ENCODE results near the gene NEK5. TPM values are rescaled to one million over a fixed set of nuclear protein-coding genes. Genes with fewer than 3 reads are reported as not detected.

NEK5 gene
- total and polyA plus RNA-seq, 2 of the 8 experiments (the other 6 are each of a cell fraction or from before 2014, with no cell fraction given): 0.12 to 0.35 TPM

- no peak overlapping the region for H2AK5ac ChIP-seq (ENCODE audit: low read depth, low read length)
- DNase-seq (ENCODE audit: low read depth in 1 of 2, low spot score in 2 of 2): no peak
These were observed 12.4 kb upstream of the NEK5 start for GRCh38 chr13:52141299-52141698.

More at GRCh38 chr13:52141299-52141698, 12.4 kb upstream of the NEK5 start:
- Histone ChIP-seq H3K9me3 (ENCODE audit: insufficient read depth in 2 of 2, low read depth in 1 of 2, low read length in 1 of 2) (no peaks in the 10 kb centered on the region), H3K27ac (ENCODE audit: low read depth, low read length) (no peak overlapping the region), H3K23me2 (ENCODE audit: low read depth, low read length) (no peaks in the 10 kb centered on the region), H2BK15ac (ENCODE audit: low read length) (no peak overlapping the region), H3K9ac (replicated peaks in 1 of 4; ENCODE audit: extremely low read depth in 1 of 4, low read depth in 3 of 4, low read length in 3 of 4) (no peak overlapping the region), H2AFZ (ENCODE audit: low read length) (no peak overlapping the region), H2BK12ac (ENCODE audit: low read depth, low read length) (no peak overlapping the region), H3K36me3 (ENCODE audit: control insufficient read depth in 2 of 4, insufficient read depth in 4 of 4, low read length in 3 of 4) (peaks cover 0 to 8% (median 0%) of the 10 kb centered on the region in 4 experiments; a peak in 1 of 8 replicates), H3K4me1 (replicated peaks in 1 of 4; ENCODE audit: control insufficient read depth in 3 of 4, insufficient read depth in 4 of 4, low read length in 3 of 4) (no peaks in the 10 kb centered on the region), H3K27me3 (replicated peaks in 1 of 4; ENCODE audit: control insufficient read depth in 3 of 4, extremely low read depth in 1 of 4, insufficient read depth in 3 of 4, low read length in 3 of 4) (no peaks in the 10 kb centered on the region), H3K23ac (ENCODE audit: insufficient read length) (no peak overlapping the region), H3K79me2 (ENCODE audit: control insufficient read depth in 1 of 2, insufficient read depth in 2 of 2, low read length in 2 of 2) (no peaks in the 10 kb centered on the region), H3K18ac (ENCODE audit: extremely low read depth, low read length) (no peak overlapping the region), H4K5ac (ENCODE audit: insufficient read length, low read depth, low read length) (no peak overlapping the region), H3K56ac (replicated peaks; ENCODE audit: insufficient read length, low read depth, low read length) (no peak overlapping the region), H4K91ac (replicated peaks; ENCODE audit: insufficient read length, low read length) (no peak overlapping the region), H3K4me3 (ENCODE audit: extremely low read depth in 1 of 4, insufficient read depth in 2 of 4, low read depth in 3 of 4, low read length in 4 of 4) (no peak overlapping the region), H2BK5ac (ENCODE audit: low read depth, low read length) (no peak overlapping the region), H3K79me1 (ENCODE audit: low read depth, low read length) (no peaks in the 10 kb centered on the region), H3K4ac (replicated peaks; ENCODE audit: insufficient read length, low read depth, low read length) (no peak overlapping the region), H2BK120ac (replicated peaks; ENCODE audit: low read depth, low read length) (no peak overlapping the region), H3K4me2 (ENCODE audit: insufficient read depth in 1 of 2, low read depth in 2 of 2, low read length in 2 of 2) (no peak overlapping the region), H4K20me1 (replicated peaks in 1 of 2; ENCODE audit: control insufficient read depth in 1 of 2, insufficient read depth in 2 of 2, low read length in 2 of 2) (no peaks in the 10 kb centered on the region), H3K14ac (ENCODE audit: insufficient read length) (no peak overlapping the region), H4K8ac (ENCODE audit: extremely low read depth, insufficient read depth, low read length) (no peak overlapping the region), H2BK20ac (ENCODE audit: low read length) (no peak overlapping the region)
- POLR2A ChIA-PET (ENCODE audit: partially characterized antibody): no interaction called here
- no peak for FAIRE-seq
- WGBS, 2 experiments (ENCODE audit: extremely low coverage in 1 of 2, insufficient coverage in 1 of 2, insufficient read length in 1 of 2, insufficient replicate concordance in 2 of 2, low coverage in 1 of 2, low lambda C conversion rate in 2 of 2, missing lambda C conversion rate in 1 of 2): 85% methylated on average over 2 of the region's 2 CpGs; no CpG with 5 or more reads in 1 of the 2 experiments
- CTCF ChIA-PET (ENCODE audit: partially characterized antibody): interaction anchor here (0.7 to 2.0 kb wide), 8 partner anchors 13 to 326 kb away, joined by 3 to 12 read pairs (median 3); partner anchors contain the start of gene NEK5
- TF ChIP-seq SIX5 (IDR thresholded peaks at IDR 0.05; ENCODE audit: low read depth, low read length): no peak
- no peak for TF ChIP-seq KDM4A (IDR thresholded peaks at IDR 0.05; ENCODE audit: low read depth, low read length, severe bottlenecking)
- no peak for TF ChIP-seq NRF1 (IDR thresholded peaks at IDR 0.05; ENCODE audit: low read depth, low read length)
- TF ChIP-seq SIRT6 (IDR thresholded peaks at IDR 0.05; ENCODE audit: low read length): no peak
- TF ChIP-seq TAF7 (optimal IDR thresholded peaks at IDR 0.05; ENCODE audit: borderline replicate concordance, low read depth, low read length): no peak
- no peak for TF ChIP-seq HDAC6 (IDR thresholded peaks at IDR 0.05; ENCODE audit: low read depth, low read length)
- no peak for TF ChIP-seq PHF8 (conservative IDR thresholded peaks at IDR 0.05; ENCODE audit: low read depth, low read length)
- TF ChIP-seq SP1 (IDR thresholded peaks at IDR 0.05; ENCODE audit: low read depth, low read length): no peak
- TF ChIP-seq RFX5 (IDR thresholded peaks at IDR 0.05; ENCODE audit: borderline replicate concordance, low read depth, low read length): no peak
- no peak for TF ChIP-seq HDAC2 (IDR thresholded peaks at IDR 0.05; ENCODE audit: borderline replicate concordance in 1 of 2, low read depth in 2 of 2, low read length in 2 of 2)
- no peak for TF ChIP-seq JUN (IDR thresholded peaks at IDR 0.05; ENCODE audit: low read depth, low read length)
- TF ChIP-seq EP300 (IDR thresholded peaks at IDR 0.05; ENCODE audit: borderline replicate concordance in 1 of 2, low read depth in 2 of 2, low read length in 2 of 2): no peak
- TF ChIP-seq SUZ12 (IDR thresholded peaks at IDR 0.05; ENCODE audit: low read length): no peak

Measured in H1 (cell line).